T-helper 1 cell treated with Interleukin-12 subunit alpha and Interleukin-12 subunit beta and Interleukin-4 antibody, amounts not matched to agents 30 ng/mL and 1 ng/mL, for 36 hours (primary cell): Measurements from ENCODE around the gene TIGD7. TPM values are rescaled to one million over a fixed set of nuclear protein-coding genes. Genes with fewer than 3 reads are reported as not detected.

Source experiments
- total RNA-seq: library from RNA; stranded (reverse); gene quantifications from 2 replicates; pipeline ENCODE4 v1.2.3, GENCODE V29; 2022

The TIGD7 gene
- total RNA-seq, 1 donor from 2014 or later: 2.6 TPM

Other genes with a start within 250 kb of the TIGD7 start
- 4,509 and 4,510 TPM in 2 replicates for gene IL32, start 239.8 kb downstream of the TIGD7 start, total RNA-seq
- gene ZSCAN10, start 206.1 kb downstream of the TIGD7 start, total RNA-seq: 0.12 and 0.24 TPM in 2 replicates
- 0.15 TPM in 1 of 2 replicates, not detected in the other for gene ZNF205, start 192.8 kb downstream of the TIGD7 start, total RNA-seq
- gene ZNF213, start 170.4 kb downstream of the TIGD7 start, total RNA-seq: 11.3 and 13.3 TPM in 2 replicates
- not detected in 2 replicates for gene OR1F1, start 117.2 kb downstream of the TIGD7 start, total RNA-seq
- gene ZNF200, start 70.3 kb downstream of the TIGD7 start, total RNA-seq: 19.6 and 20.1 TPM in 2 replicates
- gene MEFV, start 48.8 kb downstream of the TIGD7 start, total RNA-seq: 0.32 TPM in 1 of 2 replicates, not detected in the other
- gene ZNF263, start 21.9 kb downstream of the TIGD7 start, total RNA-seq: 23.1 and 25.0 TPM in 2 replicates
- gene ZNF75A, start 67 bp upstream of the TIGD7 start, total RNA-seq: 43.8 and 47.2 TPM in 2 replicates
- gene OR2C1, start 50.5 kb upstream of the TIGD7 start, total RNA-seq: not detected in 2 replicates
- gene ZSCAN32, start 95.6 kb upstream of the TIGD7 start, total RNA-seq: 18.8 and 22.1 TPM in 2 replicates
- gene ZNF174, start 95.8 kb upstream of the TIGD7 start, total RNA-seq: 11.3 and 12.6 TPM in 2 replicates
- gene ZNF597, start 138.1 kb upstream of the TIGD7 start, total RNA-seq: 2.8 and 3.0 TPM in 2 replicates
- gene NAA60, start 138.2 kb upstream of the TIGD7 start, total RNA-seq: 53.3 and 53.7 TPM in 2 replicates
- gene C16orf90, start 190.1 kb upstream of the TIGD7 start, total RNA-seq: not detected in 2 replicates
- 27.4 and 28.1 TPM in 2 replicates for gene CLUAP1, start 195.6 kb upstream of the TIGD7 start, total RNA-seq